BE2C (cell line): ENCODE measurements around the gene HHAT.

Experiments
- DNase-seq: peaks from one replicate; pipeline ENCODE4 v3.0.0-alpha.2; 2020
- H3K27me3 ChIP-seq: fragments of 250-450 bp; sonication (Bioruptor Pico); 2 replicates; pipeline ENCODE4 v1.5.1; 2020; ENCODE audit warnings: mild to moderate bottlenecking
- H3K36me3 ChIP-seq: fragments of 250-450 bp; sonication (Bioruptor Pico); 2 replicates; pipeline ENCODE4 v1.5.1; 2020; ENCODE audit warnings: mild to moderate bottlenecking
- H3K4me1 ChIP-seq: fragments of 250-450 bp; sonication (Bioruptor Pico); 2 replicates; pipeline ENCODE4 v1.5.1; 2020
- H3K4me3 ChIP-seq: 2 replicates; pipeline ENCODE4 v1.5.1; 2011; ENCODE audit warnings: low read depth, low read length
- H3K9me3 ChIP-seq: fragments of 250-450 bp; sonication (Bioruptor Pico); 2 replicates; pipeline ENCODE4 v1.5.1; 2020
- TF ChIP-seq, protein P1 (sequence below): IDR thresholded peaks from 2 replicates; pipeline ENCODE4 v1.5.1; 2012; ENCODE audit warnings: mild to moderate bottlenecking, low read depth, low read length

The HHAT gene

DNA sequence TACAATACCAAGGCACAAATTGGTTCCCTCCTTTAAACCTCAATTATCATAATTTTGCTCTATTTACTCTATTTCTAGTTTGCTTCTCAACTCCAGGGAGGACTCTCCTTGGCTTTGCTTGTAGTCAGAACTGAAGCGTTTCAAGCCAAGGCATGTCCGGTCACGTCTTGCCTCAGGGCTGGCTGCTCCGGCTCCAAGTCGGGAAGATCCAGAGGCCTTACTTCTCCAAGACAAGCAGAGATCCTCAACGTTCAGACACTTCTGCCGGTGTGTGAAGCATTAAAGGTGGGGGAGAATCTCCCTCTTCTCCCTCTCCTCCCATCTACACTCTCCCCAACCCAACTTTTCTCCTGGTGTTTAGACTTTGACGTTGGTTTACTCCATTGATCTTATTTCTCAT is 7.2 kb upstream of the HHAT start:
- TF ChIP-seq, protein P1, sequence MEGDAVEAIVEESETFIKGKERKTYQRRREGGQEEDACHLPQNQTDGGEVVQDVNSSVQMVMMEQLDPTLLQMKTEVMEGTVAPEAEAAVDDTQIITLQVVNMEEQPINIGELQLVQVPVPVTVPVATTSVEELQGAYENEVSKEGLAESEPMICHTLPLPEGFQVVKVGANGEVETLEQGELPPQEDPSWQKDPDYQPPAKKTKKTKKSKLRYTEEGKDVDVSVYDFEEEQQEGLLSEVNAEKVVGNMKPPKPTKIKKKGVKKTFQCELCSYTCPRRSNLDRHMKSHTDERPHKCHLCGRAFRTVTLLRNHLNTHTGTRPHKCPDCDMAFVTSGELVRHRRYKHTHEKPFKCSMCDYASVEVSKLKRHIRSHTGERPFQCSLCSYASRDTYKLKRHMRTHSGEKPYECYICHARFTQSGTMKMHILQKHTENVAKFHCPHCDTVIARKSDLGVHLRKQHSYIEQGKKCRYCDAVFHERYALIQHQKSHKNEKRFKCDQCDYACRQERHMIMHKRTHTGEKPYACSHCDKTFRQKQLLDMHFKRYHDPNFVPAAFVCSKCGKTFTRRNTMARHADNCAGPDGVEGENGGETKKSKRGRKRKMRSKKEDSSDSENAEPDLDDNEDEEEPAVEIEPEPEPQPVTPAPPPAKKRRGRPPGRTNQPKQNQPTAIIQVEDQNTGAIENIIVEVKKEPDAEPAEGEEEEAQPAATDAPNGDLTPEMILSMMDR: no peak
- Histone ChIP-seq H3K36me3 (no peaks in the 10 kb centered on the region), H3K4me3 (no peak overlapping the region), H3K9me3 (no peaks in the 10 kb centered on the region), H3K4me1 (no peaks in the 10 kb centered on the region), H3K27me3 (no peaks in the 10 kb centered on the region)
- DNase-seq: no peak

DNA sequence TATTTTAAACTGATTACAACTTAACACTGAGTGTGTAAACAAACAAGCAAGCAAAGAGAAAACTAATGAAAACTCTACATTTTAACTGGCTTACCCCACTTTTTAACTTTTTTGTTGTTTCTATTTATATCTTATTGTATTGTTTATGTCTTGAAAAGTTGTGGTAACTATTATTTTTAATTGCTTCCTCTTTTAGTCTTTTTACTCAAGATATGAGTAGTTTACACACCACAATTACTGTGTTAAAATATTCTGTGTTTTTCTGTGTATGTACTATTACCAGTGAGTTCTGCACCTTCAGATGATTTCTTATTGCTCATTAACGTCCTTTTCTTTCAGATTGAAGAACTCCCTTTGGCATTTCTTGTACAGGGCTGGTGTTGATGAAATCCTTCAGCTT is 4.7 kb upstream of the HHAT start:
- Histone ChIP-seq H3K4me3 (no peak overlapping the region), H3K36me3 (no peaks in the 10 kb centered on the region), H3K4me1 (peaks cover 4% of the 10 kb centered on the region), H3K27me3 (no peaks in the 10 kb centered on the region), H3K9me3 (no peaks in the 10 kb centered on the region)
- DNase-seq: no peak
- TF ChIP-seq, protein P1: no peak

DNA sequence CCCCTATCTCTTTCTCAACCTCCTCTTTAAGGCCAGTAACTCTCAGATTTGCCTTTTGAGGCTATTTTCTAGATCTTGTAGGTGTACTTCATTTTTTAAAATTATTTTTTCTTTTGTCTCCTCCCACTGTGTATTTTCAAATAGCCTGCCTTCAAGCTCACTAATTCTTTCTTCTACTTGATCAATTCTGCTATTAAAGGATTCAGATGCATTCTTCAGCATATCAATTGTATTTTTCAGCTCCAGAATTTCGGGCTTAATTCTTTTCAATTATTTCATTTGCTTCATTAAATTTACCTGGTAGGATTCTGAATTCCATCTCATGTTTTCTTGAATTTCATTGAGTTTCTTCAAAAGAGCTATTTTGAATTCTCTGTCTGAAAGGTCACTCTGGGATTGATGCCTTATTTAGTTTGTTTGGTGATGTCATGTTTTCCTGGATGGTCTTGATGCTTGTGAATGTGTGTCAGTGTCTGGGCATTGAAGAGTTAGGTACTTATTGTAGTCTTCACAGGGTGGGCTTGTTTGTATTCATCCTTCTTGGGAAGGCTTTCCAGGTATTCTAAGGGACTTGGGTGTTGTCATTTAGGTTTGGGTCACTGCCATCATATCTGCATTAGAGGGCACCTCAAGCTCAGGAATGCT is 3.6 kb upstream of the HHAT start:
- Histone ChIP-seq H3K4me3 (no peak overlapping the region), H3K36me3 (no peaks in the 10 kb centered on the region), H3K27me3 (no peaks in the 10 kb centered on the region), H3K9me3 (no peaks in the 10 kb centered on the region), H3K4me1 (peaks cover 7% of the 10 kb centered on the region)
- TF ChIP-seq, protein P1: no peak
- DNase-seq: no peak

DNA sequence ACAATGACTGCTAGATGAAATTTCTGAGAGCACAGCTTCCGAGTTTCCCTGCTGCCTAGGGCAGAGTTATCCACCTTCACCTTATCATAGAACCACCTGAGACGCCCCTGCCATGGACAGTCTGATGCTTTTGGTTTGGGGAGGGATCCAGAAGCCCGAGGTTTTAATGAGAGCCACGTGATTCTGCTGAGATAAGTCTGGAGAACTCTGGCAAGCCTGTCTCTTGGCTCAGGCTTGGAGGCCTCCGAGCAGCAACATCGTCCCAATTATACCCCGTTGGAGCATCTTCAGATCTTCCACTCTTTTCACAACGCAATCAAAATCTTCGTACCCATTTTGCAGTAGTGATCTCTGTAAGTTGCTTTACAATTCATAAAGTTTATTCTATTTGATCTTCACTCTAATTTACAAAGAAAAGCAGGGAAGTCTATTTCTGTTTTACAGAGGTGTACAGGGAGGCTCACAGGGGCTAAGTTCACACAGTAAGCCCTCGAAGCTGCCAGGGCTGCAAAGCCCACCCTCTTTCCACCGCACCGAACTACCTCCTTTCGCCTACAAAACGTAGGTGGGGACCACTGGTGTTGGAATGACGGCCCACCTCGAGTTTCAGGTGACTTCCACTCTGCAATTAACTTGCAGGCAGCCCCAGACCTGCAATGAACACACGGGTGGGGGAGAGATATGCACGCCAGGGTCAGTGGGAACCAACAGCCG is 513 bp upstream of the HHAT start:
- Histone ChIP-seq H3K27me3 (no peaks in the 10 kb centered on the region), H3K4me1 (peaks cover 7% of the 10 kb centered on the region), H3K36me3 (no peaks in the 10 kb centered on the region), H3K9me3 (no peaks in the 10 kb centered on the region), H3K4me3 (peak overlapping the region; percentile 88)
- TF ChIP-seq, protein P1: no peak
- peak; percentile 20 for DNase-seq

DNA sequence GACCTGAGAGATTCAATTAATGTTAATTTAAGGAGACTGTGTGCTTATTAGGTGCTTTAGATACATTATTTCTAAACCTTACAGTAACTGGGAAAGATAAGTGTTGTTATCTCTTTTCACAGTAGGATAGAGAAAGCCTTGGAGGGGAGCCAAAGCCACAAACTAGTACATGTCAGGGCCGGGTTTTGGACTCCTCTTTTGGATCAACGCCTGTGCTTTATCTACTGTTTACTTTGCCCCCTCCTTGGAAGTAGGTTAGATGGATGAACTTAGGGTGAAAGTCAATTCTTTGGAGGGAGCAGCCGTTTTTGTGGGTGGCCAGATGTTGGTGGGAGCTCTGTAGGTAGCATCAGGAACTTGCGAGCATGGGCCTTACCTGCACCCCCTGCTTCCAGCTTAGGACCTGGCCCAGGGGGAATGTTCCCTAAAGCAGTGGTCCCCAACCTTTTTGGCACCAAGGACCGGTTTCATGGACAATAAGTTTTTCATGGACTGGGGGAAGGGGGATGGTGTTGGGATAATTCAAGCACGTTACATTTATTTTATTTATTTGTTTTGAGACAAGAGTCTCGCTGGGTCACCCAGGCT is 1.7 kb downstream of the HHAT start:
- Histone ChIP-seq H3K4me1 (peaks cover 7% of the 10 kb centered on the region), H3K36me3 (no peaks in the 10 kb centered on the region), H3K27me3 (no peaks in the 10 kb centered on the region), H3K4me3 (no peak overlapping the region), H3K9me3 (no peaks in the 10 kb centered on the region)
- peak; percentile 31 for DNase-seq
- TF ChIP-seq, protein P1: no peak

DNA sequence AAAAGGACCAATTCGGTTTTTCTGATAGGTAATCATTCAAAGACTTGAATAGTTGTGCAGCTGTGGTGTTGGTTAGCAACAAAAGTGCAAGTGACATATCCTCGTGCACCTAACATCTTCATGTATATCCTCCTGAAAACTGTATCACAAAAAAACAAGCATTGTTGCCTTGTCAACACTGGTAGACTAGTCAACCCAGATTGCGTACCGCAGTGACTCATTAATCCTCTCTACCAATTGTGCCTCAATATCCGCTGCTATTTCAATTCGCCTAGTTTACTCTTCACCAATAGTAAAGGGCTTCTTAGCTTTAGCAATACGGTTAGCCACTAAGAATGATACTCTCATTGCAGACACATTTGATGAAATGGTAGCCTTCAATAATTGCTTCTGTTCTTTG is 3.5 kb downstream of the HHAT start:
- H3K36me3 ChIP-seq: no peaks in the 10 kb centered on the region
- H3K4me1 ChIP-seq: peaks cover 7% of the 10 kb centered on the region
- H3K9me3 ChIP-seq: no peaks in the 10 kb centered on the region
- H3K27me3 ChIP-seq: no peaks in the 10 kb centered on the region
- TF ChIP-seq, protein P1: no peak
- no peak for DNase-seq
- no peak overlapping the region for H3K4me3 ChIP-seq
